Activated CD4-positive, alpha-beta T cell treated with anti-CD3 and anti-CD28 coated beads for 36 hours (primary cell): Measurements from ENCODE around the gene MTSS2. TPM values are rescaled to one million over a fixed set of nuclear protein-coding genes. Genes with fewer than 3 reads are reported as not detected.

ENCODE experiments used
- ATAC-seq: fragments of 200-7000 bp; cut with Tn5 transposase; one replicate; pipeline ENCODE4 v1.10.0; 2021; ENCODE audit warnings: mild to moderate bottlenecking, moderate library complexity
- CTCF ChIA-PET: fragments of 350-600 bp; sonication (Branson Sonifier 250); formaldehyde crosslinking; loops from one replicate; lab custom pipeline; 2021; ENCODE audit warnings: antibody characterized with exemption; lab: Charles Lee
- POLR2A ChIA-PET: fragments of 350-600 bp; sonication (Branson Sonifier 250); formaldehyde crosslinking; loops from one replicate; lab custom pipeline; 2021; ENCODE audit warnings: antibody characterized with exemption, inconsistent platforms; lab: Charles Lee
- DNase-seq: peaks from one replicate; pipeline ENCODE4 v3.0.0-alpha.2; 2020
- H3K27ac Mint-ChIP-seq: one replicate; pipeline ENCODE4 v1.8.0; 2021; ENCODE audit warnings: mixed read lengths
- H3K27me3 Mint-ChIP-seq: one replicate; pipeline ENCODE4 v1.8.0; 2021; ENCODE audit warnings: mixed read lengths
- H3K36me3 Mint-ChIP-seq: one replicate; pipeline ENCODE4 v1.8.0; 2021; ENCODE audit warnings: low read depth, mixed read lengths
- H3K4me1 Mint-ChIP-seq: one replicate; pipeline ENCODE4 v1.8.0; 2021; ENCODE audit warnings: mixed read lengths
- H3K4me3 Mint-ChIP-seq: one replicate; pipeline ENCODE4 v1.8.0; 2021; ENCODE audit warnings: mild to moderate bottlenecking, moderate library complexity, mixed read lengths
- H3K9me3 Mint-ChIP-seq: one replicate; pipeline ENCODE4 v1.8.0; 2021; ENCODE audit warnings: low read depth, mixed read lengths
- intact Hi-C, 2 experiments: fragments of 100-400 bp; cut with DNase I in 1 of 2; cut with micrococcal nuclease in 1 of 2; formaldehyde crosslinking; loops; one replicate each; pipeline versions ENCODE4 v1.14.2 to v1.15.1; 2022 to 2024; cut with DNase I, micrococcal nuclease
- total RNA-seq, 2 experiments: library from RNA; stranded (reverse); gene quantifications; one replicate each; pipeline ENCODE4 v1.2.3, GENCODE V29; 2021

Gene MTSS2
- total RNA-seq, 2 experiments from 2014 or later = 1.6 to 3.5 TPM

DNA sequence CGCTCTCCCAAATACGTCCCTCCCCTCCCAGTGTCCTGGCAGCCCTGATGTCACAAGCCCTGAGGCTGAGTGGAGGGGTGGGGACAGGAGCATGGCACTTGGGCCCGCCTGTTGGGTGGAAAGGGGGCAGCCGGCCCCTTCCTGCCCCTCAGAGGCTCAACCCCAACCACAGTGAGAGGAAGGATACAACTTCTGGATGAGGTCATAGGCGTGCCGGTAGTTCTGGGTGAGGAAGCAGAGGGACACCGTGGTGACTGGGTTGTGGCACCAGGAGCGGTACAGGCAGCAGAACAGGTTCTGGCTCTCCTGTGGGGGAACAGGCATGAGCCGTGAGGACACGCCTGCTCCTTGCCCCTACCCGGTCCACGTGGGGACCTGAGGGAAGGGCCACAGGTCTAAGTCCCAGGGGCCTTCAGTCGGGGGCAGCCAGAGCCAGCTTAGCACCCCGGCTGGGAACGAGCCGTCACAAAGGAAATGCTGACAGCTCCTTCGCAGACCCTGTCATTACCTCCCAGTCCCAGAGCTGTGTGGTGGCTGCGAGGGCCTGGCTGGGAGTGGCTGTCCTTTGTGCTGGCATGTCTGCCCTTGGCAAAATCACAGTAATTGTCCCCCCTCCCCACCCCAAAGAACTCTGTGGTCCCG lies 11.2 kb upstream of the MTSS2 start:
- ChIA-PET POLR2A (no interaction called here), CTCF (interaction anchor here (1.1 to 2.4 kb wide), 2 partner anchors 26 to 75 kb away, joined by 3 to 7 read pairs; no protein-coding TSS in a partner anchor)
- DNase-seq (peak; percentile 49), ATAC-seq (peak; percentile 70)
- Mint-ChIP-seq H3K4me1 (peaks cover 36% of the 10 kb centered on the region), H3K27ac (peak overlapping the region; percentile 10), H3K9me3 (no peaks in the 10 kb centered on the region), H3K27me3 (no peaks in the 10 kb centered on the region), H3K4me3 (no peak overlapping the region), H3K36me3 (peaks cover 6% of the 10 kb centered on the region)
- intact Hi-C loops = no loop called here

DNA sequence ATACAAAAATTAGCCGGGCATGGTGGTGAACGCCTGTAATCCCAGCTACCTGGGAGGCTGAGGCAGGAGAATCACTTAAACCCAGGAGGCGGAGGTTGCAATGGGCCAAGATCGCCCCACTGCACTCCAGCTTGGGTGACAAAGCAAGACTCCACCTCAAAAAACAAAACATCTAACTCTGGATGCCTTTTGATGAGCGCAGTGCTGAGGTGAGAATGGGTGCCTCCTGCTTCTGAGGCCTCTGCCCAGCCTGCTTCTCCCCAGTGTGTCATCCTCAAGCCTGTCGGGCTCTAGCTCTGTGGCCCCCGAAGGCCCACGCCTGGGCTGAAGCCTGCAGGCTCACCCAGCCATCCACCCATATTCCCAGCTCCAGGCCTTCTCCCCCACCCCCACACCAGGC lies 10.5 kb upstream of the MTSS2 start:
- Mint-ChIP-seq H3K4me1 (peaks cover 36% of the 10 kb centered on the region), H3K4me3 (no peak overlapping the region), H3K9me3 (no peaks in the 10 kb centered on the region), H3K36me3 (peaks cover 6% of the 10 kb centered on the region), H3K27me3 (no peaks in the 10 kb centered on the region), H3K27ac (peak overlapping the region; percentile 10)
- POLR2A ChIA-PET = no interaction called here
- CTCF ChIA-PET = interaction anchor here (1.1 to 2.4 kb wide), 2 partner anchors 26 to 75 kb away, joined by 3 to 7 read pairs; no protein-coding TSS in a partner anchor
- no peak for ATAC-seq
- DNase-seq = no peak
- intact Hi-C loops = no loop called here

DNA sequence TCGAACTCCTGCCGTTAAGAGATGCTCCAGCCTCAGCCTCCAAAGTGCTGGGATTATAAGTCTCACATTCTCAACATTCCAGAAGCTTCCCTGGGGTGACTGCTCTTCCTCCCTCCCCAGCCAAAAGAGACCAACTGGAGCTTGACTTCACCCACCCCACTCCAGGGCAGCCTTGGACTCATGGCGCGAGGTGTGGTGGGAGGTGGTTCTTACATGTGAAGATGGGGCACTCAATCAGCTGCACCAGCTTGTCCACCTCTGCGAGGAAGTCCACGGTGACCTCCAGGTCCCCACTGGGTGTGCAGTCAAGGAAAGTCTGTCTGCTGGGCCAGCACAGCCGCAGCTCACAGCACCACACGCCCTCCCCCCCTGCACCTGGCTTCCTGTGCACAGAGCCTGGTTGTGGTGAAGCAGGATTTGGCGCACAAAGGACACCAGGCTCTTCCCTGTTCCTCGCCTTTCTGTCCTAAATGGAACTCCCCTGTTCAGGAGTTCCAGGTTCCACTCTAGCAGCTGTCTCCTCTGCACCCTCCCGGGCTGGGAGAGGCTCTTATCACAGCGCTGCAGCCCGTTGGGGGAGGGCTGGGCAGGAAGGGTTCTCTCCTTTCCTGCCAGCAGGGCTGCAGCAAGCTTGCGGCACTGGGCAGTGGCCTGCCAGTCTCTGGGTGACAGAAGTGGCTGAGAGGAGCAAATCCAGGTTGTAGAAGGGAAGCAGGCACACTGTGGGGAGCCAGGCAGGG lies 9.6 kb upstream of the MTSS2 start:
- ChIA-PET POLR2A (no interaction called here), CTCF (interaction anchor here (0.6 to 2.4 kb wide), 2 partner anchors 20 to 76 kb away, joined by 3 to 7 read pairs; no protein-coding TSS in a partner anchor)
- no peak for DNase-seq
- Mint-ChIP-seq H3K9me3 (no peaks in the 10 kb centered on the region), H3K4me3 (no peak overlapping the region), H3K27me3 (no peaks in the 10 kb centered on the region), H3K27ac (peak overlapping the region; percentile 19), H3K36me3 (peaks cover 6% of the 10 kb centered on the region), H3K4me1 (peaks cover 36% of the 10 kb centered on the region)
- ATAC-seq = peak; percentile 17
- intact Hi-C loops = no loop called here

DNA sequence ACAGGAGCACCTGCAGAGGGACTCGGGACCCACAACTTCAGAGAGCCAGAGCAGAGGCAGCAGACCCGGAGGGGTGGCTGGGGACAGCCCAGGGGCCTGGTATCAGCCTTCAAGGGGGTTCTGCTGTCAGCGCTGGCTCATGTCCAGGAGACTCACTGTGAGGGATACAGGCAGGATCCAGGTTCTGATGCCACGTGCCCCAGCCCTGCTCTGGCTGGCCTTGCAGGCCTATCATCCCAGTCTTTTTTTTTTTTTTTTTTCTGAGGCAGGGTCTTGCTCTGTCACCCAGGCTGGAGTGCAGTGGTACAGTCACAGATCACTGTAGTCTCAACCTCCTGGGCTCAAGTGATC lies 9.0 kb upstream of the MTSS2 start:
- ChIA-PET CTCF (interaction anchor here (0.6 kb wide), 1 partner anchor 21 kb away, joined by 3 read pairs; no protein-coding TSS in a partner anchor), POLR2A (no interaction called here)
- DNase-seq (no peak), ATAC-seq (no peak)
- H3K27ac Mint-ChIP-seq = no peak overlapping the region
- no peaks in the 10 kb centered on the region for H3K9me3 Mint-ChIP-seq
- no peaks in the 10 kb centered on the region for H3K27me3 Mint-ChIP-seq
- peaks cover 6% of the 10 kb centered on the region for H3K36me3 Mint-ChIP-seq
- no peak overlapping the region for H3K4me3 Mint-ChIP-seq
- intact Hi-C loops = no loop called here
- H3K4me1 Mint-ChIP-seq = peaks cover 36% of the 10 kb centered on the region

DNA sequence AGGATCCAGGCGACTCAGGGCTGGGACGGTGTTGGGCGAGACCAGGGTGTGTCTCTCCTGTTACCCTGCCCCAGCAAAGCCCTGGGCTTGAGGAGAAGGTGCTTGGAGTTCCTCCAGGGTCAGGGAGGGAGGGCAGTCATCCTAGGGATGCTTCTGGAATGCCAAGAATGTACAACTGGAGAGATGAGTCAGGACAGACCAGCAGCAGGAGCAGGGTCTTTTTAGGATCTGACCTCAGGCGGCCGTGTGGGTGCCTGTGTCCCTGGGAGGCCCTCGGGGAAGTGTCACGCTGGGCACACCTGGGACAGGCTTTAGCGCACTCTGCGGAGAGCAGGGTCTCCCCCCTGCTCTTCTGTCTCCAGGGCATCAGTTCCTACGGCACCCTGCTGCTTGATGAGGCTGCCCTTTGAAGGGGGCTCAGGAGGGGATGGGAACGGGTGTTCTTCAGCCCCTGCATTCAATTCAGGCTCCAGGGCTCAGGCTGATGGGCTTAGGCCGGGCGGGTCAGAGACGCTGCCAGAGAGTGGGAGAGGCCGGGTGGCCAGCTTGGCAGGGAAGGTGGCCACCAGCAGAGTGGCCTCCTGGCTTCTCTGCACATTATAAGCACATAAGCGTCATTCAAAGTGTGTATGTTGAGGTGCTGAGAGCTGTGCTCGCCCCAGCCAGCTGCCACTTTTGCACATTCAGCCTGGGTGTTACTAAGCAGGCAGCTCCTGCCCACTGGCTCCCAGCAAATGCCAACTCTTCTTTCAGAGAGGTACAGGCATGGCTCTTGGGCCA lies 8.4 kb upstream of the MTSS2 start:
- Mint-ChIP-seq H3K27ac (no peak overlapping the region), H3K4me1 (peaks cover 36% of the 10 kb centered on the region), H3K9me3 (no peaks in the 10 kb centered on the region), H3K27me3 (no peaks in the 10 kb centered on the region), H3K4me3 (no peak overlapping the region), H3K36me3 (peaks cover 6% of the 10 kb centered on the region)
- DNase-seq = no peak
- POLR2A ChIA-PET = no interaction called here
- CTCF ChIA-PET = no interaction called here
- intact Hi-C loops = no loop called here
- ATAC-seq = no peak

DNA sequence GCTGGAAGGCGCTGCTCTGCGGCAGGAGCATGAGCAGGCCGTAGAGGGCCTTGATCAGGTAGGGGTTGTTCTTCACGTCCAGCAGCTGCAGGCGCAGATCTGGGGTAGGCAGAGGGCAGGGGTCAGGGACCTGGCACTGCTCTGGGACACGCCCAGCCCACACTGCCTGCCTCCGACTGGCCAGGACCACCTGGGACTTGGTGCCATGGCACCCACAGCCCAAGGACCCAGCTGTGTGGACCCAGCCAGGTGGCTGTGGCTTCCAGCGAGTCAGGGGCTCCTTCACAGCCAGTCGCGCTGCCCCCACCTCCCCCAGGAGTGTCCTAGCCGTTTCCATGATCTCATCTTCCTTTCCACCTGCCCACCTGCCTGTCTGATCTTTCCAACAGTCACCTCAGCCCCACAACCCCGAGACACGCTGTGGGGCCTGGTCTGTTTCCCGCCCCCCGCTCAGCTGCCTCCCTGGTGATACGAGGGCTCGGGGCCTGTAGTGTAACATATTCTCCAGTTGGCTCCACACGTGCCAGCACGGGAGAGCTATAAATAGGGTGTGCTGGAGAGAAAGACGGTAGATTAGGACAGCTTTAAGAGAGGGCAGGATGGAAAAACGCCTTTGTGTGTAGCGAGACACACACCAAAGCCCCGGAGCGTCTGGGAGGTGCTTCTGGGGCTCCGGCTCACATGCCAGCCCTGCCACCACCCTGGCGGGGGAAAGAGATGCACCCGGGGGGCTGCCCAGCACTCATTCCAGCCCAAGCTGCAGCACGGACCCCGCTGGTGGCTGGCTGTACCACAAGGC lies 7.2 kb upstream of the MTSS2 start:
- ChIA-PET CTCF (no interaction called here), POLR2A (interaction anchor here (0.6 kb wide), 1 partner anchor 171 kb away, joined by 4 read pairs; no protein-coding TSS in a partner anchor)
- no peak for ATAC-seq
- DNase-seq = no peak
- intact Hi-C loops = no loop called here
- H3K27ac Mint-ChIP-seq = no peak overlapping the region
- H3K27me3 Mint-ChIP-seq = no peaks in the 10 kb centered on the region
- H3K36me3 Mint-ChIP-seq = peaks cover 6% of the 10 kb centered on the region
- no peak overlapping the region for H3K4me3 Mint-ChIP-seq
- H3K4me1 Mint-ChIP-seq = peaks cover 30% of the 10 kb centered on the region
- no peaks in the 10 kb centered on the region for H3K9me3 Mint-ChIP-seq

DNA sequence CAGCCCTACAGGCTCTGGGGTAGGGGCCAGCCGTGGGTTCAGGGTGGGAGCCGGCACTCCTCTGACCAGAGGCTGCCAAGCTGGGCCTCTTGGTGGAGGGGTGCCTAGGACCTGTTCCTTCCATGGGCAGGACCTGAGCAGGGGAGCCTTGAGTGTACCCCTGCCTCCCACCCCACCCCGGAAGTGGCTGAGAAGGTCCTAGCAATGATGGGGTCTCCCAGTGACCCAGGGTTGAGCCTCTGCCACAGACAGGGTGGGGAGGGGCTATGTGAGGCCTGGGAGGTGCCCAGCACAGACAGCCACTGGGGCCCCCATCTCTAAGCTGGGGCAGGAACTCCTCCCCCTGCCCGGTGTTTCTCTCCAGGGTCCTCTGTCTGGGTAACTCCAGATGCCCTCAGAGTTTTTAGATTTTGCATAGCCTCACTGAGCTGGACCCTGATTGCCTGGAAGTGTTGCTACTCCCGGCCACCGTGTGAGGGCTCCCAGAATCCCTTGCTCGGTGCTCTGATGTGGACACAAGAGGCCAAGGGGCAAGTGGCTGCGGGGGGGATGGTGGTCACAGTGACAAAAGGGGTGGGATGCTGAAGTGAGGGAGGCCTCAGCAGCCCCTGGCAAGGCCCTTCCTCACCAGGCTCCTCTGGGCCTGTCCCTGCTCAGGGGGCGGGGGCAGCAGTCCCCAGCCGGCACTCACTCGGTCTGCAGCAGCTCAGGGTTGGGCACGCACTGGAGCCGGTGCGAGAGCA lies 6.4 kb upstream of the MTSS2 start:
- Mint-ChIP-seq H3K27me3 (no peaks in the 10 kb centered on the region), H3K4me1 (peaks cover 24% of the 10 kb centered on the region), H3K36me3 (peaks cover 6% of the 10 kb centered on the region), H3K27ac (no peak overlapping the region), H3K9me3 (no peaks in the 10 kb centered on the region), H3K4me3 (no peak overlapping the region)
- ChIA-PET POLR2A (no interaction called here), CTCF (no interaction called here)
- DNase-seq (no peak), ATAC-seq (no peak)
- intact Hi-C loops = no loop called here

DNA sequence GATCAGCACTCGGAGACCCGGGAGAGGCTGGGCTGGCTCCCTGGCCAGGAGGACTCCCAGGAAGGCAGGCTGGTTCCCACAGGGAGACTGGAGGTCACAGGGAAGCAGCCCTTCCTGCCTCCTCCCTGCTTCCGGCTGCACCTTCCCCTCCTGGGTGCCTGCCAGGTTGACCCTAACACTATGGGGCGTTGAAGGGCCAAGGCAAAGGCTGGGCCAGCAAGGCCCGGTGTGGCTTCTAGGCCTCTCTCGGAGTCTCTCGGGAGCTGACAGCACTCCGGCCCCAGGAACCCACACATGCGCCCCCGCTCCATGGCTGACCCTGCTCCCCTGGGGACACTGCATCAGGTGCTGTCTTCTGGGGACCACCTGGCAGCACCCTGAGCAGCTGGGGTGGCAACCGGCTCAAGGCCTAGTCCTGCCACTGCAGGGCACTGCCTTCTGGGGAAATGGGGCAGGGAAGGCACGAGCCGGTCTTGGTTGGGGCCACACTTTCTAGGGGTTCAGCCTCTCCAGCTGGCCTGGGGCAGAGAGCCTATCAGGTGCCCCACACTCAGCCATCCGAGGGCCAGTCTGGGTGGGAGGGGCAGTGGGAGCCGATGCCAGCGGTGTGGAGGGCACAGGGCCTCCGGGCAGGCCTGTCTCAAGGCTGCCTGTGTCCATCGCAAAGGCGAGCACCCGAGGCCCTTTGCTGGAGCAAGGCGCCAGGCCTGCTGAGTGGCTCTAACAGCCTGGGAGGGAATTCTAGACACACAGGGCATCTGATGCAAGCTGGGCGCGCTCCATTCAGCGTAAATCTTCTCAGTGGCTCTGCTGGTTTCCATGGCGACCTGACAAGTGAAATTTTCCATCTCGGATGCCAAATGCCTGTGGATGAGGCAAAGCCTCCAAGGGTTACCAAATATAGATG lies 5.6 kb upstream of the MTSS2 start:
- ATAC-seq = no peak
- DNase-seq = no peak
- CTCF ChIA-PET = no interaction called here
- Mint-ChIP-seq H3K27ac (no peak overlapping the region), H3K4me1 (peaks cover 16% of the 10 kb centered on the region), H3K27me3 (peaks cover 2% of the 10 kb centered on the region), H3K9me3 (no peaks in the 10 kb centered on the region), H3K36me3 (peaks cover 6% of the 10 kb centered on the region), H3K4me3 (no peak overlapping the region)
- intact Hi-C loops = no loop called here
- POLR2A ChIA-PET = no interaction called here

DNA sequence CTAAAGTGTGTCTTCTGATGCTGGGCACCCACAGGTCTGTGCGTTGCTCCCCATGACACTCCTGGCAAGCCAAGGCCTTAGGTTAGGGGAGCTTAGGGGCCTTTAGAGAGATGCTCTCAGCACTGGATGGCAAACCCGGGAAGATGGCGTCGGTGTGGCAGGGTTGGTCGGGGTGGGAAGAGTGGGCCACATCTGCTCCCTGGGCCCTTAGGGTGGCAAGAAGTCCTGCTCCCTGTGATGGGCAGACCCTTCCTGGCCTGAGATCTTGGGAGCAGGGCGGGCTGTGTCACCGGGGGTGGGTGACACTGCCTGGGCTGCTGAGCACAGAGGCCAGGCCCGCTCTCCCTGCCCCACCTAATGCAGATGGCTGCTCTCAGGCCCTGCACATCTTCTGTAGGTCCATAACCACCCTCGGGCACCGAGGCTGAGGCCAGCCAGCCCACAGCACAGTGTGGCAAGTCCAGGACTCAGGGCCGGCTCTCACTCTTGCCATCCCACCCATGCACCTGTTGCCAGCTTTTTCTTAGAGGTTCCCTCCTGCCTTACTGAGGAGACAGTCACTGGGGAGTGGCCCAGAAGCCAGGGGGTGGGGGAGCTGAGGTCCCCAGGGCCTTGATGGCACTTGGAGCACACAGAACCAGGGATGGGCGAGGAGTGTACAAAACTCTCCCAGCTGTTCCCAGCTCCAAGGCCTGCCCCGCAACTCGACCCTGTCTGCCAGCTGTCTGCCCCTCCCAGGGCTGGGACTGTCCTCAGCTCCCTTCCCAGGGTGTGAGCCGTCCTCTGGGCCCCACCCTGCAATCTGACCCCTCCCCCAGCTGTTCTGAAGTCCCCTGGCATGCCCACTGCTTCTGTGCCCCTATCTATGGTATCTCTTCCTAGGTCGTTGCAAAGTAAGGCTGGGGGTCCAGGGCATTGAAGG lies 4.4 kb upstream of the MTSS2 start:
- Mint-ChIP-seq H3K27ac (no peak overlapping the region), H3K36me3 (peaks cover 1% of the 10 kb centered on the region)
- CTCF ChIA-PET = no interaction called here

More for the DNA sequence above, 4.4 kb upstream of the MTSS2 start:
- Mint-ChIP-seq H3K4me3 (no peak overlapping the region), H3K9me3 (no peaks in the 10 kb centered on the region), H3K27me3 (peaks cover 4% of the 10 kb centered on the region), H3K4me1 (peaks cover 4% of the 10 kb centered on the region)
- POLR2A ChIA-PET = no interaction called here
- no peak for DNase-seq
- intact Hi-C loops = loop anchor here in 1 of 2 experiments (10.0 kb wide), 1 partner anchor 45 kb away; no protein-coding TSS in a partner anchor
- ATAC-seq = no peak
